ENCODE measurements around the gene KIF26B.

DNA sequence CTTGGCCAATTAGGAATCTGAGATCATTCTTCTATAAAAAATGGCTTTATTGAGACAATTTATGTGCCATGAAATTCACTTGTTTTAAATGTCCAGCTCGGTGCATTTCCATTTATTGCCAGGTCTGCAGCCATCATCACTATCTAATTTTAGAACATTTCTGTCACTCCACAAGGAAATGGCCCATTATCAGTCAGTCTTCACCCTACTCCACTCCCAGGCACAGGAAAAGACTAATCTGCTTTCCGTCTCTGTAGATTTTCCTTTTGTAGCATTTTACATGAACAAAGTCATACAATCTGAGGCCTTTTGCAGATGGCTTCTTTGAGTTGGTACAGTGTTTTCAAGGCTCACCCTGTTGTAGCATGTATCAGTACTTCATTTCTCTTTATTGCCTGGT lies 27.2 kb downstream of the KIF26B start:
- TF ChIP-seq EP300 (IDR thresholded peaks at IDR 0.05): no peak
- no peak for TF ChIP-seq POLR2A (IDR thresholded peaks at IDR 0.05)
- TF ChIP-seq, protein P1, sequence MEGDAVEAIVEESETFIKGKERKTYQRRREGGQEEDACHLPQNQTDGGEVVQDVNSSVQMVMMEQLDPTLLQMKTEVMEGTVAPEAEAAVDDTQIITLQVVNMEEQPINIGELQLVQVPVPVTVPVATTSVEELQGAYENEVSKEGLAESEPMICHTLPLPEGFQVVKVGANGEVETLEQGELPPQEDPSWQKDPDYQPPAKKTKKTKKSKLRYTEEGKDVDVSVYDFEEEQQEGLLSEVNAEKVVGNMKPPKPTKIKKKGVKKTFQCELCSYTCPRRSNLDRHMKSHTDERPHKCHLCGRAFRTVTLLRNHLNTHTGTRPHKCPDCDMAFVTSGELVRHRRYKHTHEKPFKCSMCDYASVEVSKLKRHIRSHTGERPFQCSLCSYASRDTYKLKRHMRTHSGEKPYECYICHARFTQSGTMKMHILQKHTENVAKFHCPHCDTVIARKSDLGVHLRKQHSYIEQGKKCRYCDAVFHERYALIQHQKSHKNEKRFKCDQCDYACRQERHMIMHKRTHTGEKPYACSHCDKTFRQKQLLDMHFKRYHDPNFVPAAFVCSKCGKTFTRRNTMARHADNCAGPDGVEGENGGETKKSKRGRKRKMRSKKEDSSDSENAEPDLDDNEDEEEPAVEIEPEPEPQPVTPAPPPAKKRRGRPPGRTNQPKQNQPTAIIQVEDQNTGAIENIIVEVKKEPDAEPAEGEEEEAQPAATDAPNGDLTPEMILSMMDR (IDR thresholded peaks at IDR 0.05): no peak

Measured in tibial nerve (tissue), 4 donors.